Measurements from ENCODE around the gene COL2A1. TPM values are rescaled to one million over a fixed set of nuclear protein-coding genes. Genes with fewer than 3 reads are reported as not detected.
A peak's percentile ranks its signal among the peaks of the same experiment; 100 is the strongest.

Gene COL2A1
- total and polyA plus RNA-seq, 9 of the 15 experiments (the other 6 are each of a cell fraction or from before 2014, with no cell fraction given): 0.46 TPM; not detected in 8

DNA sequence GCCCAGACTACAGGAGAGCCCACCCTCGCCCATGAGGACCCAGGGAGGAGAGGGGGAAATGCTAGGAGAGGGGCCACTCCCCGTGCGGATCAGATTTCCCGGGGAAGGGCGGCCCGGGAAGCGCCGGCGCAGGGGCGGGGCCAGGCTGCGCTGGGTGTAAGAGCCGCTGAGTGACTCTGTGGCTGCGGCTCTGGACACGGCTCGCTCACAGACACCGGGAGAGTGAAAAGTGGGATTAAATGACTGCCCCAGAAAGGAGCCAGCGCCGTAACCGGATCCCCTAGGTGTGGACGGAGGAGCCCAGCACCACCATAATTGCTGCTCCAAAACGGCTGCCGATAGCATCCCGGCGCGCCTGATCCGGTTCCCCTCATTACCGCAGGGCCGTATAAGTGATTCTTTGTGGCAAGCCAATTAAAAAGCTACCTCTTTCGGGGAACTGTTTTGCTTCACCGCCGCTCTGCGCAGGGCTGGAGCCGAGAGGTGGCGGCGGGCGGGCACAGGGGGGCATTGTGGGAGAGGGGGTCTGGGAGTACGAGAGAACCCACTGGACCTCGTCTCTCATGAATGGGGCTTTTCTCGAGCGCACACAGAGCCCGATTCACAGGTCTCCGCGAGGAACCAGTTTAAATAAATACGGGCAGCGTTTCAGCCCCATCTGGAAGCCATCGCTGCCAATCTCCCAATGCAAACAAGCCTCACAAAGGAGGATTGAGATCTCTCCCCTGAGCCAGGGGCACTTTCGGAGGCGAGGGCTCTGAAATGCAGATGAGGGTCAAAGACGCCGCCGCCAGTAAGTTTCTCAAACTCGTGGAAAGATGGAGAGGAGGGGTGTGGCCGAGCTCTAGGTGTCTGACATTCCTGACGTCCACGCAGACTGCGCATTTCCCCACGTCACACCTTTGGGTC, 2.5 kb downstream of the COL2A1 start:
- CTCF ChIA-PET (ENCODE audit: low intra/inter-chr PET ratio): no interaction called here
- no peaks in the 10 kb centered on the region for H3K9me1 ChIP-seq (ENCODE audit: control insufficient read depth, insufficient read depth, low read length)
- ATAC-seq: peak; percentile 57
- H3K4me2 ChIP-seq (ENCODE audit: insufficient read depth, low read length): 0 out of 2 replicates have a peak overlapping the region, but pooled peaks have one; percentile 6
- no peak overlapping the region for H2AFZ ChIP-seq (ENCODE audit: low read depth, low read length)
- peaks cover 54 to 78% of the 10 kb centered on the region in 2 experiments for H3K27me3 ChIP-seq (ENCODE audit: control insufficient read depth in 2 of 2, insufficient read depth in 2 of 2, low read length in 2 of 2)
- no peaks in the 10 kb centered on the region for H3K36me3 ChIP-seq (ENCODE audit: control insufficient read depth, insufficient read depth, low read length)
- H3K9me3 ChIP-seq (replicated peaks; ENCODE audit: control insufficient read depth, insufficient read depth, low read depth, low read length): no peaks in the 10 kb centered on the region
- in situ Hi-C loops (cut with MboI): no loop called here
- POLR2A ChIA-PET: no interaction called here
- 0 out of 2 replicates have a peak, but pooled peaks cover 3% of the 10 kb centered on the region for H4K20me1 ChIP-seq (replicated peaks; ENCODE audit: control insufficient read depth, insufficient read depth, low read length)
- no peak overlapping the region for H3K4me3 ChIP-seq
- TF ChIP-seq C11orf30 (IDR thresholded peaks at IDR 0.05; ENCODE audit: low read depth) (no peak), NRF1 (conservative IDR thresholded peaks at IDR 0.05 in 1 of 2, IDR thresholded peaks at IDR 0.05 in 1 of 2) (peak; percentile 61 to 69)
- H3K79me2 ChIP-seq (ENCODE audit: control insufficient read depth, insufficient read depth, low read length): no peaks in the 10 kb centered on the region
- H3K4me1 ChIP-seq (replicated peaks in 1 of 2; ENCODE audit: control insufficient read depth in 2 of 2, insufficient read depth in 2 of 2, low read length in 2 of 2): peaks cover 0 to 28% of the 10 kb centered on the region in 2 experiments; a peak in 2 of 5 replicates
- peak in 3 of 4 experiments; percentile 14 to 59 (median 55) for DNase-seq (ENCODE audit: extremely low read depth in 1 of 4, low spot score in 3 of 4)
- BruUV-seq (replicated peaks): no TSS peak
- H3K27ac ChIP-seq (ENCODE audit: extremely low read depth, low read depth, low read length): no peak overlapping the region
- FAIRE-seq: no peak
- 11% methylated on average over 52 of the region's 57 CpGs for WGBS (ENCODE audit: insufficient coverage, low coverage, missing lambda C conversion rate)
- H3K9ac ChIP-seq (ENCODE audit: insufficient read depth in 1 of 2, low read depth in 2 of 2, low read length in 2 of 2): no peak overlapping the region
- intact Hi-C loops (cut with micrococcal nuclease): no loop called here

DNA sequence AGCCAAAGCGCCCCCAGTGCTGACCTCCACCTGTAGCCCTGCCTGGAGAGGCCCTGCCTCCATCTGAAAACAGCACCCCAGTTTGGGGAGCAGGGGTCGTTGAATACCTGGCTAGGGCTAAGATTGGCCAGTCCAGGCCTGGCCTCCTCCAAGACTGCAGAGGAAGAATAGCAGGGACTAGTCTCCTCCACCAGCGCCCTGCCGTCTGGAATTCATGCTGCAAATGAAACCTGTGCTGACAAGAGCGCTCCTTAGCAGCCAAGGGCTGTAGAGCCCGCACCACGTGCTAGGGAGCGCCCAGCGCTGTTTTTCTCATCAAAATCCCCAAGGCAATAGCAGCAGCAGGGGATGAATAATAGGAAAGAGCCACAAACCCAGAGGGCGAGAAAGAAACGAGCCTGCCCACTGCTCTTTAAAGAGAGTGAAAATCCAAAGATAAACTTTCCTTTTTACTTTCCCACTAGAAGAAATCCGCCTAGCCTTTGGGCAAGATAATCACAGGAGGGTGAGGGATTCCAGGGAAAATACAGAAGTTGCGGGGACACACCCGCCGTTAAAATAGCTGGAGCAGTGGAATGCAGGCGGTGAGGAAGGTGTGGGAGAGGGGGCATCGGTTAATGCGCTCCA, 3.3 kb downstream of the COL2A1 start:
- Histone ChIP-seq H3K9ac (ENCODE audit: insufficient read depth in 1 of 2, low read depth in 2 of 2, low read length in 2 of 2) (no peak overlapping the region), H4K20me1 (replicated peaks; ENCODE audit: control insufficient read depth, insufficient read depth, low read length) (0 out of 2 replicates have a peak, but pooled peaks cover 3% of the 10 kb centered on the region), H3K9me3 (replicated peaks; ENCODE audit: control insufficient read depth, insufficient read depth, low read depth, low read length) (no peaks in the 10 kb centered on the region), H3K4me1 (replicated peaks in 1 of 2; ENCODE audit: control insufficient read depth in 2 of 2, insufficient read depth in 2 of 2, low read length in 2 of 2) (peaks cover 0 to 28% of the 10 kb centered on the region in 2 experiments; a peak in 2 of 5 replicates), H3K27me3 (ENCODE audit: control insufficient read depth in 2 of 2, insufficient read depth in 2 of 2, low read length in 2 of 2) (peaks cover 49 to 81% of the 10 kb centered on the region in 2 experiments), H3K79me2 (ENCODE audit: control insufficient read depth, insufficient read depth, low read length) (no peaks in the 10 kb centered on the region), H3K9me1 (ENCODE audit: control insufficient read depth, insufficient read depth, low read length) (no peaks in the 10 kb centered on the region), H3K4me2 (ENCODE audit: insufficient read depth, low read length) (0 out of 2 replicates have a peak overlapping the region, but pooled peaks have one; percentile 6), H3K27ac (ENCODE audit: extremely low read depth, low read depth, low read length) (no peak overlapping the region), H2AFZ (ENCODE audit: low read depth, low read length) (no peak overlapping the region), H3K4me3 (no peak overlapping the region), H3K36me3 (ENCODE audit: control insufficient read depth, insufficient read depth, low read length) (no peaks in the 10 kb centered on the region)
- in situ Hi-C loops (cut with MboI) (no loop called here), intact Hi-C loops (cut with micrococcal nuclease) (no loop called here)
- WGBS (ENCODE audit: insufficient coverage, low coverage, missing lambda C conversion rate): 12% methylated on average over 18 of the region's 18 CpGs
- FAIRE-seq (no peak), ATAC-seq (peak; percentile 40; the same call in 2 of the 3 replicates), DNase-seq (ENCODE audit: extremely low read depth in 1 of 4, low spot score in 3 of 4) (peak in 1 of 4 experiments; percentile 16)
- POLR2A ChIA-PET: no interaction called here
- BruUV-seq (replicated peaks): no TSS peak
- CTCF ChIA-PET (ENCODE audit: low intra/inter-chr PET ratio): no interaction called here
- TF ChIP-seq, protein P1, sequence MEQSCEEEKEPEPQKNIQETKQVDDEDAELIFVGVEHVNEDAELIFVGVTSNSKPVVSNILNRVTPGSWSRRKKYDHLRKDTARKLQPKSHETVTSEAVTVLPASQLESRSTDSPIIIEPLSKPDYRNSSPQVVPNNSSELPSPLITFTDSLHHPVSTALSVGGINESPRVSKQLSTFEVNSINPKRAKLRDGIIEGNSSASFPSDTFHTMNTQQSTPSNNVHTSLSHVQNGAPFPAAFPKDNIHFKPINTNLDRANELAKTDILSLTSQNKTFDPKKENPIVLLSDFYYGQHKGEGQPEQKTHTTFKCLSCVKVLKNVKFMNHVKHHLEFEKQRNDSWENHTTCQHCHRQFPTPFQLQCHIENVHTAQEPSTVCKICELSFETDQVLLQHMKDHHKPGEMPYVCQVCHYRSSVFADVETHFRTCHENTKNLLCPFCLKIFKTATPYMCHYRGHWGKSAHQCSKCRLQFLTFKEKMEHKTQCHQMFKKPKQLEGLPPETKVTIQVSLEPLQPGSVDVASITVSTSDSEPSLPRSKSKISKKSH (CRISPR knock-in tag; IDR thresholded peaks at IDR 0.05): no peak
- no peak for TF ChIP-seq ZNF695 (CRISPR knock-in tag; IDR thresholded peaks at IDR 0.05)
- TF ChIP-seq MAFG (tag; conservative IDR thresholded peaks at IDR 0.05): no peak
- TF ChIP-seq, protein P2, sequence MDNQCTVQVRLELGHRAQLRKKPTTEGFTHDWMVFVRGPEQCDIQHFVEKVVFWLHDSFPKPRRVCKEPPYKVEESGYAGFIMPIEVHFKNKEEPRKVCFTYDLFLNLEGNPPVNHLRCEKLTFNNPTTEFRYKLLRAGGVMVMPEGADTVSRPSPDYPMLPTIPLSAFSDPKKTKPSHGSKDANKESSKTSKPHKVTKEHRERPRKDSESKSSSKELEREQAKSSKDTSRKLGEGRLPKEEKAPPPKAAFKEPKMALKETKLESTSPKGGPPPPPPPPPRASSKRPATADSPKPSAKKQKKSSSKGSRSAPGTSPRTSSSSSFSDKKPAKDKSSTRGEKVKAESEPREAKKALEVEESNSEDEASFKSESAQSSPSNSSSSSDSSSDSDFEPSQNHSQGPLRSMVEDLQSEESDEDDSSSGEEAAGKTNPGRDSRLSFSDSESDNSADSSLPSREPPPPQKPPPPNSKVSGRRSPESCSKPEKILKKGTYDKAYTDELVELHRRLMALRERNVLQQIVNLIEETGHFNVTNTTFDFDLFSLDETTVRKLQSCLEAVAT (IDR thresholded peaks at IDR 0.05): no peak
- TF ChIP-seq, protein P3, sequence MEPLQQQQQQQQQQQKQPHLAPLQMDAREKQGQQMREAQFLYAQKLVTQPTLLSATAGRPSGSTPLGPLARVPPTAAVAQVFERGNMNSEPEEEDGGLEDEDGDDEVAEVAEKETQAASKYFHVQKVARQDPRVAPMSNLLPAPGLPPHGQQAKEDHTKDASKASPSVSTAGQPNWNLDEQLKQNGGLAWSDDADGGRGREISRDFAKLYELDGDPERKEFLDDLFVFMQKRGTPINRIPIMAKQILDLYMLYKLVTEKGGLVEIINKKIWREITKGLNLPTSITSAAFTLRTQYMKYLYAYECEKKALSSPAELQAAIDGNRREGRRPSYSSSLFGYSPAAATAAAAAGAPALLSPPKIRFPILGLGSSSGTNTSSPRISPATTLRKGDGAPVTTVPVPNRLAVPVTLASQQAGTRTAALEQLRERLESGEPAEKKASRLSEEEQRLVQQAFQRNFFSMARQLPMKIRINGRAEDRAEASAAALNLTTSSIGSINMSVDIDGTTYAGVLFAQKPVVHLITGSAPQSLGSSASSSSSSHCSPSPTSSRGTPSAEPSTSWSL (CRISPR knock-in tag; IDR thresholded peaks at IDR 0.05; ENCODE audit: borderline replicate concordance): no peak
- no peak for TF ChIP-seq RHOXF2B (CRISPR knock-in tag; conservative IDR thresholded peaks at IDR 0.05)
